HepG2 (cell line): ENCODE results near the gene PHKB. TPM values are rescaled to one million over a fixed set of nuclear protein-coding genes. Genes with fewer than 3 reads are reported as not detected.
A peak's percentile ranks its signal among the peaks of the same experiment; 100 is the strongest.

ENCODE experiments used
- ATAC-seq: fragments of 200-7000 bp; cut with Tn5 transposase; 3 replicates; pipeline ENCODE4 v1.9.1; 2020; ENCODE audit warnings: mild to moderate bottlenecking, moderate library complexity
- BruUV-seq: library from RNA; stranded (reverse); fragments of 400-500 nt; replicated peaks from 2 replicates; lab custom pipeline; 2021; lab: Mats Ljungman, UMichigan
- CTCF ChIA-PET: fragments of 300-600 bp; formaldehyde crosslinking; extraction: SDS; loops from one replicate; lab custom pipeline; 2021; ENCODE audit warnings: low total read pairs, inconsistent platforms, low intra/inter-chr PET ratio; lab: Yijun Ruan, JAX
- POLR2A ChIA-PET: fragments of 350-600 bp; sonication (Branson Sonifier 250); formaldehyde crosslinking; loops from one replicate; lab custom pipeline; 2020; ENCODE audit warnings: antibody characterized with exemption, inconsistent platforms; lab: Yijun Ruan, JAX
- DNase-seq: peaks from one replicate; pipeline ENCODE4 v3.0.0-alpha.2; 2015; ENCODE audit warnings: low spot score
- FAIRE-seq: peaks from 3 replicates; lab custom pipeline; 2011; peaks lifted over from hg19 to GRCh38; lab: Jason Lieb, UNC
- H2AFZ ChIP-seq: one replicate; pipeline ENCODE4 v1.6.1; 2011; ENCODE audit warnings: low read length, inconsistent platforms
- H3K27ac ChIP-seq: fragments of 300-600 bp; 3 replicates; pipeline ENCODE4 v1.8.0; 2011; ENCODE audit warnings: mixed run types, mild to moderate bottlenecking, mixed read lengths, low read length, inconsistent platforms; ENCODE audit not compliant: insufficient read depth; ENCODE audit errors: extremely low read length
- H3K27me3 ChIP-seq, 2 experiments: fragments of 200-600 bp in 1 of 2; 2 replicates in 1 of 2; 3 replicates in 1 of 2; pipeline versions ENCODE4 v1.6.0 to v1.8.0; 2011; ENCODE audit warnings: low read length in 2 of 2, mild to moderate bottlenecking in 2 of 2, moderate library complexity in 2 of 2, inconsistent platforms in 1 of 2; ENCODE audit not compliant: insufficient read depth in 2 of 2, control insufficient read depth in 1 of 2
- H3K36me3 ChIP-seq, 2 experiments: fragments of 200-600 bp in 1 of 2; replicated peaks in 1 of 2; 2 replicates in 1 of 2; 3 replicates in 1 of 2; pipeline versions ENCODE4 v1.5.1 to v1.8.0; 2011; ENCODE audit warnings: low read length in 2 of 2, inconsistent platforms in 1 of 2; ENCODE audit not compliant: insufficient read depth in 2 of 2, control insufficient read depth in 1 of 2
- H3K4me1 ChIP-seq: 2 replicates; pipeline ENCODE4 v1.5.1; 2012; ENCODE audit warnings: low read length, inconsistent platforms; ENCODE audit not compliant: insufficient read depth
- H3K4me2 ChIP-seq: 2 replicates; pipeline ENCODE4 v1.6.0; 2011; ENCODE audit warnings: low read depth, low read length, inconsistent platforms
- H3K4me3 ChIP-seq, 3 experiments: fragments of 200-600 bp in 1 of 3; sonication (generic), shearing (Covaris generic) in 1 of 3; replicated peaks in 1 of 3; 2 replicates each; pipeline ENCODE4 v1.5.1; 2011 to 2016; ENCODE audit warnings: low read length in 3 of 3, inconsistent platforms in 2 of 3, low read depth in 2 of 3, mild to moderate bottlenecking in 2 of 3, control low read depth in 1 of 3, mixed read lengths in 1 of 3; ENCODE audit not compliant: insufficient read depth in 1 of 3
- H3K79me2 ChIP-seq: one replicate; pipeline ENCODE4 v1.6.1; 2011; ENCODE audit warnings: low read length, inconsistent platforms; ENCODE audit not compliant: insufficient read depth
- H3K9ac ChIP-seq: 2 replicates; pipeline ENCODE4 v1.6.0; 2011; ENCODE audit warnings: mild to moderate bottlenecking, low read depth, low read length, inconsistent platforms; ENCODE audit not compliant: insufficient read depth
- H3K9me3 ChIP-seq: 2 replicates; pipeline ENCODE4 v1.5.1; 2012; ENCODE audit warnings: mild to moderate bottlenecking, low read length
- H4K20me1 ChIP-seq: 2 replicates; pipeline ENCODE4 v1.6.0; 2011; ENCODE audit warnings: inconsistent platforms, mild to moderate bottlenecking, low read length, moderate library complexity; ENCODE audit not compliant: insufficient read depth
- CCAR2 ChIP-seq: fragments of 200-400 bp; formaldehyde crosslinking; optimal IDR thresholded peaks from 2 replicates; pipeline ENCODE3; 2018; ENCODE audit warnings: low read depth, mild to moderate bottlenecking, low read length, moderate library complexity
- CHD4 ChIP-seq: fragments of 200-600 bp; sonication (generic); IDR thresholded peaks from 2 replicates; pipeline ENCODE4 v1.7.0; 2017; ENCODE audit warnings: mild to moderate bottlenecking, low read length, borderline replicate concordance
- PHF21A ChIP-seq: sonication (generic); formaldehyde crosslinking; IDR thresholded peaks from 2 replicates; pipeline ENCODE4 v1.5.0; 2020; ENCODE audit warnings: mild to moderate bottlenecking, missing genetic modification reagents
- PLRG1 ChIP-seq: fragments of 450-650 bp; conservative IDR thresholded peaks from 2 replicates; pipeline ENCODE4 v1.6.1; 2016
- SP5 ChIP-seq: IDR thresholded peaks from 2 replicates; pipeline ENCODE4 v1.6.1; 2016; ENCODE audit warnings: low read depth, borderline replicate concordance
- ZFP41 ChIP-seq: sonication (generic); formaldehyde crosslinking; IDR thresholded peaks from 2 replicates; pipeline ENCODE4 v1.4.0; 2020; ENCODE audit warnings: mild to moderate bottlenecking, missing genetic modification reagents, borderline replicate concordance
- ZNF253 ChIP-seq: sonication (generic); formaldehyde crosslinking; IDR thresholded peaks from 2 replicates; pipeline ENCODE4 v1.8.0; 2022; ENCODE audit warnings: mild to moderate bottlenecking, missing genetic modification reagents, borderline replicate concordance
- ZNF446 ChIP-seq: sonication (generic); formaldehyde crosslinking; IDR thresholded peaks from 2 replicates; pipeline ENCODE4 v1.5.0; 2020; ENCODE audit warnings: mild to moderate bottlenecking, missing genetic modification reagents
- ZNF788 ChIP-seq: sonication (generic); formaldehyde crosslinking; IDR thresholded peaks from 2 replicates; pipeline ENCODE4 v1.5.0; 2020; ENCODE audit warnings: mild to moderate bottlenecking, missing genetic modification reagents, borderline replicate concordance
- in situ Hi-C: cut with HindIII; loops from 2 replicates; pipeline ENCODE4 v1.10.0; 2017; ENCODE audit warnings: low pct_unique_long_range_greater_than_20kb; ENCODE audit not compliant: extremely low pct_ligation_motif_present
- intact Hi-C: fragments of 100-400 bp; cut with micrococcal nuclease; formaldehyde crosslinking; loops from one replicate; pipeline ENCODE4 v1.10.0; 2022; ENCODE audit not compliant: unreplicated experiment
- polyA plus RNA-seq, 8 experiments: library from polyadenylated mRNA; depleted of rRNA in 3 of 8; stranded (reverse) in 7 of 8; unstranded in 1 of 8; fragments of >200 nt; fragmentation: Illumina TruSeq in 4 of 8; extraction: Trizol in 4 of 8; gene quantifications; 2 replicates each; pipeline versions ENCODE4 v1.2.1 to v1.2.3, GENCODE V29; 2011 to 2016; ENCODE audit warnings: low read depth in 4 of 8, missing spikeins in 1 of 8, mixed read lengths in 1 of 8; ENCODE audit not compliant: insufficient read depth in 1 of 8
- total RNA-seq, 5 experiments: library from RNA; depleted of rRNA; stranded (reverse); fragments of >200 nt; fragmentation: Illumina TruSeq; extraction: Trizol; gene quantifications; 2 replicates each; pipeline ENCODE4 v1.2.3, GENCODE V29; 2016; ENCODE audit warnings: low read depth in 1 of 5
- TF ChIP-seq, protein P1 (sequence below): sonication (generic); formaldehyde crosslinking; IDR thresholded peaks from 2 replicates; pipeline ENCODE4 v1.5.1; 2020; ENCODE audit warnings: missing genetic modification reagents, mild to moderate bottlenecking, borderline replicate concordance
- TF ChIP-seq, protein P2 (sequence below): sonication (generic); formaldehyde crosslinking; IDR thresholded peaks from 2 replicates; pipeline ENCODE4 v1.5.0; 2020; ENCODE audit warnings: missing genetic modification reagents, mild to moderate bottlenecking, borderline replicate concordance

PHKB gene
- total and polyA plus RNA-seq, 2 of the 13 experiments (the other 11 are each of a cell fraction or from before 2014, with no cell fraction given), result 66.0 to 80.8 TPM

DNA sequence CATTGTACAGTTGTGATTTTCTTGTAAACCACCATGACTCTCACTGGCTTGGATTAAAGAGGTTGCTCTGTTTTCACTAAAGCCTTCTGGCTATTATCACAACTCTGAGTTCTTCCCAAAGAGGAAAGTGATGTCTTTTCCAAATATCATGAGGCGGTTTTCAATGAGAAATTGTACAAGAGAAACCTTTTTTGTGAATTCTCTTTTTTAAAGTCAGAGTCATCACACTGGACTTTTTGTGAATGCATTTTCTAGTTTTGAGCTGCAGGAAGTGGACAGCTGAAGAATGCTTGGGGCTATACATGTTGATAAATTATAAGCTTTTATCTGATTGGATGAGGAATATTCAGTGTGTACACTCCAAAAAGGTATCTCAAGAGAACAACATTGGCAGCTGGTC, 100.2 kb downstream of the PHKB start (continued):
- TF ChIP-seq, protein P1, sequence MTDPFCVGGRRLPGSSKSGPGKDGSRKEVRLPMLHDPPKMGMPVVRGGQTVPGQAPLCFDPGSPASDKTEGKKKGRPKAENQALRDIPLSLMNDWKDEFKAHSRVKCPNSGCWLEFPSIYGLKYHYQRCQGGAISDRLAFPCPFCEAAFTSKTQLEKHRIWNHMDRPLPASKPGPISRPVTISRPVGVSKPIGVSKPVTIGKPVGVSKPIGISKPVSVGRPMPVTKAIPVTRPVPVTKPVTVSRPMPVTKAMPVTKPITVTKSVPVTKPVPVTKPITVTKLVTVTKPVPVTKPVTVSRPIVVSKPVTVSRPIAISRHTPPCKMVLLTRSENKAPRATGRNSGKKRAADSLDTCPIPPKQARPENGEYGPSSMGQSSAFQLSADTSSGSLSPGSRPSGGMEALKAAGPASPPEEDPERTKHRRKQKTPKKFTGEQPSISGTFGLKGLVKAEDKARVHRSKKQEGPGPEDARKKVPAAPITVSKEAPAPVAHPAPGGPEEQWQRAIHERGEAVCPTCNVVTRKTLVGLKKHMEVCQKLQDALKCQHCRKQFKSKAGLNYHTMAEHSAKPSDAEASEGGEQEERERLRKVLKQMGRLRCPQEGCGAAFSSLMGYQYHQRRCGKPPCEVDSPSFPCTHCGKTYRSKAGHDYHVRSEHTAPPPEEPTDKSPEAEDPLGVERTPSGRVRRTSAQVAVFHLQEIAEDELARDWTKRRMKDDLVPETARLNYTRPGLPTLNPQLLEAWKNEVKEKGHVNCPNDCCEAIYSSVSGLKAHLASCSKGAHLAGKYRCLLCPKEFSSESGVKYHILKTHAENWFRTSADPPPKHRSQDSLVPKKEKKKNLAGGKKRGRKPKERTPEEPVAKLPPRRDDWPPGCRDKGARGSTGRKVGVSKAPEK (CRISPR knock-in tag), result no peak
- TF ChIP-seq ZNF253 (CRISPR knock-in tag) (no peak), PLRG1 (no peak), CHD4 (no peak), ZFP41 (no peak), ZNF788 (CRISPR knock-in tag) (no peak), ZNF446 (CRISPR knock-in tag) (no peak), CCAR2 (no peak)
- TF ChIP-seq, protein P2, sequence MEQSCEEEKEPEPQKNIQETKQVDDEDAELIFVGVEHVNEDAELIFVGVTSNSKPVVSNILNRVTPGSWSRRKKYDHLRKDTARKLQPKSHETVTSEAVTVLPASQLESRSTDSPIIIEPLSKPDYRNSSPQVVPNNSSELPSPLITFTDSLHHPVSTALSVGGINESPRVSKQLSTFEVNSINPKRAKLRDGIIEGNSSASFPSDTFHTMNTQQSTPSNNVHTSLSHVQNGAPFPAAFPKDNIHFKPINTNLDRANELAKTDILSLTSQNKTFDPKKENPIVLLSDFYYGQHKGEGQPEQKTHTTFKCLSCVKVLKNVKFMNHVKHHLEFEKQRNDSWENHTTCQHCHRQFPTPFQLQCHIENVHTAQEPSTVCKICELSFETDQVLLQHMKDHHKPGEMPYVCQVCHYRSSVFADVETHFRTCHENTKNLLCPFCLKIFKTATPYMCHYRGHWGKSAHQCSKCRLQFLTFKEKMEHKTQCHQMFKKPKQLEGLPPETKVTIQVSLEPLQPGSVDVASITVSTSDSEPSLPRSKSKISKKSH (CRISPR knock-in tag), result no peak

DNA sequence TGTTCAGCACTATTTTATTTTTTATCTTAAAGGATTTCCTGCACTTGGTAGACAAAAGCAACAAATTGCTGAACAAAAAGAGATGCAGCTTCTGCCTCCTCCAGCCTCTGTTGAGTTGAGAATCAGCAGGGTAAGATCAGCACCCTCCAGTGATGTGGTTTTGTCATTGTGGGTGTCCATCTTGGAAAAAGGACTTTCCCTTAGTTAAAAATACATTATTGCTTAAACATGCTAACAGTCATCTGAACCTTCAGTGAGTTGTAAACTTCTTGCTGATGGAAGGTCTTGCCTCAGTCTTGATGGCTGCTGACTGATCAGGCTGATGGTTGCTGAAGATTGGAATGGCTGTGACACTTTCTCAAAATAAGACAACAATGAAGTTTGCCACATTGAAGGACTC, 101.2 kb downstream of the PHKB start:
- no peak overlapping the region for H3K4me3 ChIP-seq
- in situ Hi-C loops (no loop called here), intact Hi-C loops (no loop called here)
- TF ChIP-seq SP5 (CRISPR knock-in tag) (no peak), PHF21A (CRISPR knock-in tag) (0 out of 2 replicates have a peak, but pooled peaks have one; percentile 26)
- no peak overlapping the region for H3K27ac ChIP-seq
- no peaks in the 10 kb centered on the region for H4K20me1 ChIP-seq
- no peak overlapping the region for H3K9ac ChIP-seq
- H3K79me2 ChIP-seq, result no peaks in the 10 kb centered on the region
- ATAC-seq, result no peak
- no peak overlapping the region for H2AFZ ChIP-seq
- no peak for FAIRE-seq
- no peaks in the 10 kb centered on the region for H3K4me1 ChIP-seq
- DNase-seq, result no peak
- H3K4me2 ChIP-seq, result no peak overlapping the region
- no peaks in the 10 kb centered on the region for H3K9me3 ChIP-seq
- peaks cover 0 to 5% of the 10 kb centered on the region in 2 experiments; a peak in 2 of 5 replicates for H3K36me3 ChIP-seq
- BruUV-seq, result no TSS peak
- ChIA-PET CTCF (no interaction called here), POLR2A (no interaction called here)
- H3K27me3 ChIP-seq, result no peaks in the 10 kb centered on the region
